HUDEP-2 (cell line): ENCODE data around the gene MECP2.

ENCODE experiments used
- DNase-seq, 76 experiments: peaks; one replicate each; lab custom pipeline; 2025; ENCODE audit not compliant: unreplicated experiment in 76 of 76; lab: John Stamatoyannopoulos, UW

The MECP2 gene

DNA sequence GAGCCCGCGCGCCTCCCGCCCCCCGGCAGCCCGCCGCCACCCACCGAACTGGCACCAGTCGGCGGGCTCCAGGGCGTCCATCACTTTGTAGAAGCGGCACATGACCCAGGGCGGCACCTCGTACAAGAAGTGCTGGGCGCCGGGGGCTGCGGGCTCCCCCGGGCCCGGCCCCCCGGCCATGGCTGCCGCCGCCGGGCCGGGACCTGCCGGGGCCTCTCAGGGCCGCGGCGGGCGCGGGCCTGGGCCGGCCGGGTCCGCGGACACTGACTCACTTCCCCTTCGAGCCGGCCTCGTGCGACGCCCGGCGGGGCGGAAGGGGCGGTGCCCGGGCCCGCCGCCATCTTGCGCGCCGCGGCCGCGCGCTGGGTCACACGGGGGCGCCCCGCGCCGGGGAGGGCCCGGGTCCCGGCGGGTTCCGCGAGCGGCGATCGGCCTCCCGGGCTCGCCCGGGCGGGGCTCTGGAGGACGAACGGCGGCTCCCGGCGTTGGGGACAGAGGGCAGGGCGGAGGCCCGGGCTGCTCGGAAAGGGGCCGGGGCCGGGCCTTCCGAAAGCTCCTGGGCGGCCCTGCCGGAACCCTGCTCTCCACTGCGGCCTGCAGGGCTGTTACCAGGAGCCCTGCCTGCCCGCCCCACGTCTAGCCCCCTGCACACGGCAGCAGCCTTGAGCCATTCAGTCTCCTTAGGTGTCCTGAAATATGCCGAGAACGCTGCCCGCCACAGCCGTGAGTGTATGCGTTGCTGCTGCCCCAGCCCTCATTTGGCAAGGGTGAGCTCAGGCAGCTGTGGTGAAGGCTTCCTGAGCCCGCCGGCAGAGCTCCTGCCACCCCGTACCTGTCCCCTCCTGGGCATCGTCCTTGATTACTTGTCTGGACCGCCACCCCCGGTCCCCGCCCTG lies 77.6 kb downstream of the MECP2 start, which contains the start of gene IRAK1:
TSS of gene IRAK1 (minus strand) at position 270 of the 896 bp plus-strand sequence. CDS start at position 180, 90 bp downstream.
- DNase-seq = peak in 40 of 76 experiments; percentile 1 to 54 (median 29)

DNA sequence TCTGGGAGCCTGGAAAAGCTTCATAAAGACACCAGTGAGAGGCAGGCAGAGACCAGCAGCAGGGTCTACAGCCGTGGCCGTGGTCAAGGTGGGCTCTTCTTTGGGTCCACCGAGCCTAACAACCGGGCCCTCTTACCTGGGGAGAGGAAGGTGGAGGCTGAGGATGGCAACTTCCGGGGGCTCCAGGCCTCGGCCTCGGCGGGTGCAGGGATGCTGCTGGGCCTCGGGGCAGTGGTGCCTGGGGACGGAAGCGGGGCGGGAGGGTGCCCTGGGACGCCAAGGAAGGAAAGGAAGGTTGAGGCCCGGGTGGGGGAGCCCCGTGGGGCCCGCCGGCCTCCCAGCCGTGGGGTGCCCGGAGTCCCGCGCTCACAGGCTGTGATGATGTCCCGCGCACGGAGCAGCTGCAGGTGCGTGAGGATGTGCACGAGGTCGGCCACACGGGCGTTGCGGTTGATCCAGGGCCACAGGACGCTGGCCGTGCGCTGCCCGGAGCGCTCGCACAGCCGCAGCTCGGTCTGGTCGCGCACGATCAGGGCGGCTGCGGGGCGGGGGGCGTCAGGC lies 78.4 kb downstream of the MECP2 start:
- DNase-seq = peak in 3 of 76 experiments; percentile 13 to 33 (median 19)

DNA sequence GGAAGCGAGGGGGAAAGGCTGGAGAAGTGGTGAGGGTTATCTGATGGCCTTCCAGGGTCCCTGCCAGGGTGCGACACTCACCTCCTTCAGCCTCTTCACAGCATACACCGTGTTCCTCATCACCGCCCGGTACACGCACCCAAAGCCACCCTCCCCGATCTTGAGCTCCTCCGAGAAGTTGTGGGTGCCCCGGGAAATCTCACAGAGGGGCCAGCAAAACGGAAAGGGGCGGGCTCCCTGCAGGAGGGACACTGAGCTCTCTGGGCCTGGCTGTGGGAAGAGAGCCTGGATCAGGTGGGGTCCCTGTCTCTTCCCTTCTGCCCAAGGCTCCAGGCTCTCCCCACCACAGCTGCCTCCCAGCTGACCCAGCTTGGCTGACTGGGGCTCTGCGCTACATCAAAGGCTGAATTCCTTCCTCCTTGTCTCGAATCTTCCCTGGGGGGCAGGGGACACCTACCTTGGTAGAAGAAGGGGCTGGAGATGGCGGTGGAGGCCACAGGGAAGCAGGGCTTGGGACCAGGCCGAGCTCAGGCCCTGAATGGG lies 78.9 kb downstream of the MECP2 start:
- peak in 4 of 76 experiments; percentile 6 to 33 (median 14) for DNase-seq

DNA sequence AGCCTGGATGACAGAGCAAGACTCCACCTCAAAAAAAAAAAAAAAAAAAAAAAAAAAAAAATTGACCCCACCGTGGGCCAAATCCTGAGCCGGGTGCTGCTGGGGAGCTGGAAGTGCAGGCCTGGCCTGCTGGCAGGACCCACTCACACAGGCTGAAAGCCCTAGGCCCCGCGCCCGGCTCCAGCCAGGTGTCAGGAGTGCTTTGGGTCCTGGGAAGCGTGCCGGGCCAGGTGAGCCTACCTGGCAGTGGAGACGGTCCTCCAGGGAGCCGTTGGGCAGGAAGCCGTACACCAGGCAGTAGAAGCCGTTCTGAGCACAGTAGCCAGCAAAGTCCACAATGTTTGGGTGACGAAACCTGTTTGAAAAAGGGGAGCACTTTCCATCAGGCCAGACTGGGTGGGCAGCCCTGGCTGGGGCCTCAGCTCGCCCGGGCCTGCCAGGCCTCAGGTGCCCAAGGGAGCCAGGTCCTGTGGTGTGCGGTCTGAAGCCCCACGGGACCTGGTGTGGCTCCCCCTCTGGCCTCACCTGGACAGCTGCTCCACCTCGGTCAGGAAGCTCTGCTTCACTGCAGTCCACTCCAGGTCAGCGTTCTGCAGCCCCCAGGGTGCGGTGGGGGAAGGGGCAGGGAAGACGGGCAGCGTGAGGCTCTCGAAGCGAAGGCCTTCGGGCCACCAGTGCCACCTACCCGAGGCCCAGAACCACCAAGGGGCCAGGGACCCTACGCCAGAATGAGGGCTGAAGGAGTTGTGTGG lies 79.6 kb downstream of the MECP2 start:
- DNase-seq = no peak

GRCh38 chrX:154016366-154017076 lies 81.0 kb downstream of the MECP2 start:
- no peak for DNase-seq

DNA sequence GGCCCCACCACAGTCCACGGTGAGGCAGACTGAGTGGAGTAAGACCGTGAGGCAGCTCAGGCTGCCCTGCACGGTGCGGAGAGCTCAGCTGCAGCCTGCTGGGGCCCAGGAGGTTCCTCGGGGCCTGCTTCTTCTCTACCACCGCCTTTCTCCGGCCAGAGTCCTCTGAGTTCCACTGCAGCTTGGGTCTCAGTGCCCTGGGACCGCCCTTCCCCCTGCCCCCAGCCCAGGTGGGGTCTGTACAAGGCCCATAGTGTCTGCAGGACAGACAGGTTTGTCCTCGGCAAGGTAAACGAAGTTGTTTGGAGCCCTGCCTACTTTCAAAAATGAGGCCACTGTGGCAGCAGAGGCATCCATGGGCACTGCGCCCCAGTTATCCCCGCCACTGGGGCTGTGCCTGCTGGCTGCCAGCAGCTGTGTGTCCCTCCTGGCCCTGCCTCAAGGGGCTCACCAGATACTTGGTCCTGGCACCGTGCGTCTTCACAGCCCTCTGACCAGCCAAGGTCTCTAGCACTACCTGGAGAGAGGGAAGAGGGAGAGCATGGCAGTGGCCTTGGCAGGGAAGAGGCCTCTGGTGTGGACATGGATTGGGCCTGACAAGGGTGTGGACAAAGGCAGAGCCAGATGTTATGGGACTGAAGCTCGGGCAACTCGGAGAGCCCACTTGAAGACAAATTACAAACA lies 81.8 kb downstream of the MECP2 start:
- no peak for DNase-seq

DNA sequence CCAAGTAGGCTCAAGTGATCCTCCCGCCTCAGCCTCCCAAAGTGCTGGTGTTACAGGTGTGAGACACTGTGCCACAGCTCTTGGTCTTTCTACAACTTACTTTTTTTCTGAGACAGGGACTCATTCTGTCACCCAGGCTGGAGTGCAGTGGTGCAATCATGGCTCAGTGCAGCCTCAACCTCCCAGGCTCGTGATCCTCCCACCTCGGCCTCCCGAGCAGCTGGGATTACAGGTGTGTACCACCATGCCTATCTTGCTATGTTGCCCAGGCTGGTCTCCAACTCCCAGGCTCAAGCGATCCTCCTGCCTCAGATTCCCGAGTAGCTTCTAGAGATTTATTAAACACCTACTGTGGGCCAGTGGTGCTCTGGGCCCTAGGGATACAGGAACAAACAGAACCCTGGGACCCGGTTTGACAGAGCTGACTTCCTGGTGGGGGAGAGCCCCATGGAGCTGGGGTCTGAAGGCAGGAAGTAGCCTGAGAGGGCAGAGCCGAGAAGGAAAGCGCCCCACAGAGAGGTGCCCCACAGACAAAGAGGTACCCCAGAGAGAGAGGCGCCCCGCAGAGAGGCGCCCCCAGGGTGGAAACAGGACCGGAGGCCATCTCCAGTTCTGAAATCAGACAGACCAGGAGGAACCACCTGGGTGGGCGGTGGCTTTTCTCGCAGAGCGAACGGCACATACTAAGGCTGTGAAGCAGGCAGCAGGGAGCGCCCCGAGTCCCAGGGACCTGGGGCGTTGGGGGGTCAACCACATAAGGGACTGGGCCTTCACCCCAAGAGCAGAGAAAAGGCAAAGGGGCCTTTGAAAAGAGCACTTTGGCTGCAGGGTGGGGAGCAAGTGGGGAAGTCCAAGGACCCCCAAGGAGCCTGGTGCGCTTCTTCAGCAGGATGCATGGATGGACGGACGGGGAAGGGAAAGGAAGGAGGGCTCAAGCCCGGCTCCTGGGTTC lies 82.8 kb downstream of the MECP2 start:
- no peak for DNase-seq

DNA sequence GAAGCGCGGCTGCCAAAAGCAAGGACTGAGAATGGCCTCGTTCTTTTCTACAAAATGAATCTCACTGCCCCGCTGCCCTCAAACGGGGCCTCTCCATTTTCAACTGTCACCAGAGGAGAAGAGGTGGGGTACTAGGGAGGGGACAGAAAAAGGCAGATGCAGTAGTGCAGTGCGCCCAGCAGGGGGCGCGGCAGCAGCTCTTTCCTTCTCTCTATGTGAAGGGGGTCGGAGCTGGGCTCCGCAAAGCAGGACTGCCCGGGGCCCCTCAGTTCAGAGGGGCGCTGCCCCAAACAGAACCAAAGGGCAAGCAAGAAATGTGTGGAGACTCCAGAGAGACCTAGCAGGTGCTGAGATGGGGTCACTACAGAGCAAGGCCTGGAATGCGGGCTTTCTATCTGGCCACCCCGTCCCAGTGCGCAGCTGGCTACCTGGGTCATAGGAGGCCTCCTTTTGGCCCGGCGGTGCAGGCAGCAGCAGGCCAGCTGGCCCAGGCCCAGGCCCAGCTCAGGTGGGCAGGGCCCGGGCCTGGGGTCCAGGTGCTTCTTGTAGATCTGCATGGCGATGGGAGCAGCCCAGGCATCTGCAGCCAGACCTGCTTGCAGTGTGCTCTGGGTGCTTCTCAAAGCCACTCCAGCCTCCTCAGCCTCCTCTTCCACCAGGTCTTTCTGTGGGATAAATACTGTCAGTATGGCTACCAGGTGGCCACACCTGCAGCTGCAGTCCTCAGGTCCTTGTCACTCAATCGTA lies 83.7 kb downstream of the MECP2 start:
- peak in 15 of 76 experiments; percentile 1 to 24 (median 13) for DNase-seq

- DNase-seq = no peak
These were observed 84.5 kb downstream of the MECP2 start for GRCh38 chrX:154013001-154013421.

GRCh38 chrX:154012336-154012991 lies 85.1 kb downstream of the MECP2 start:
- DNase-seq = no peak

DNA sequence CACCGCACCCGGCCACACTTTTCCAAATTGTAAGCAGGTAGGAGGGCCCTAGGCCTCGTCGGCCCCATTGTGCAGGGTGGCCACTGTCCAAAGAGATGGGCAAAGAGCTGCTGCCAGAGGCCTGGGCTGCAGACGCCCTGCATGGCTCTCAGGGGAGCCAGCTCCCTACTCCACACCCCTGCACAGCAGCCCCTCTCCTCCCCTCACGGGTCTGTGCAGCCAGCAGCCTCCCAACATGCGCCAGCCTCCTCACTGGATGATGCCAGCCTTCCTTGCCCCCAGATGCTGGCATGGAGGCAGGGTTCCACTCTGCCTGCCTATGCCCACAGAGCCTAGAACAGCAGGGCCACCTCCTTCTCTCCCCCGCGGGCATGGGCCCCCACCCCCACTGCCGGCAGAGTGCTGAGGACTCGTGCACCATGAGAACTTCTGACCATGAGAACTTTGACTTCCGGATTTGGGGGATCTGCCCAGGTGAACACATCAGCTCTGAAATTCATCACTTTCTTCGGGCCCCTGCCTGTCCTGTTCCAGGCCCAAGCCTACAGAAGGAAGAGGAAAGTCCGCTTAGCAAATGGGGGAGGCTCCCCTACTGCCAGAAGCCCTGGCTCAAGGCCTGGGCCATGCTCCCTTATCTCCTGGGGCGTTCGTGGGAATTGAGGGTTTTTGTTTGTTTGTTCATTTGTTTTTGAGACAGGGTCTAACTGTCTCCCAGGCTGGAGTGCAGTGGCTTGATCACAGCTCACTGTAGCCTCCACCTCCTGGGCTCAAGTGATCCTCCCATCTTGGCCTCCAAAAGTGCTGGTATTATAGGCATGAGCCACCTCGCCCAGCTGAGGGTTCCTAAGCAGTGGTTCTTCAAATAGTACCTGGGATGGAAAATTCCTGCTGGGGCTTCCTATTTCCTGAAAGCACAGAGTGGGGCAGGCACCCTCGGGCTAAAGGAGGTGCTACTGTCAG lies 85.9 kb downstream of the MECP2 start:
- DNase-seq = no peak

- no peak for DNase-seq
These were observed 87.0 kb downstream of the MECP2 start for GRCh38 chrX:154010330-154011087.

DNA sequence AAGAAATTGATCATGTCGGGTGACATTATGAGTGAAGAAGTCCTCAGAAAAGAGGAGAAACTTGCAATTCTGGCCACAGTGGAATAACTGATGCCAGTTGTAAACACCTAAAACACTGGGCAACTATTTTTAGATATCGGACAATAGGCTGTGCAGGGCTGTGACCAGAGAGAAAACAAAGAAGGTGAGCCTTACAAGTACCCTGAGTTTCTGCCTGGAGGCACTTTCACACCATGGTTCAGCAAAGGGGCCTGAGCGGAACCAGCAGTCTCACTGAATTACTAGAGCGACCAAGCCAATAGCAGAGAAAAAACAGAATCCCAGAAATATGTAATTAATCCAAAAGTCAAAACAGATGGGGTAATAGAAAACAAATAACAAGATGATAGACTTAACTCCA lies 89.0 kb downstream of the MECP2 start:
- no peak for DNase-seq

DNA sequence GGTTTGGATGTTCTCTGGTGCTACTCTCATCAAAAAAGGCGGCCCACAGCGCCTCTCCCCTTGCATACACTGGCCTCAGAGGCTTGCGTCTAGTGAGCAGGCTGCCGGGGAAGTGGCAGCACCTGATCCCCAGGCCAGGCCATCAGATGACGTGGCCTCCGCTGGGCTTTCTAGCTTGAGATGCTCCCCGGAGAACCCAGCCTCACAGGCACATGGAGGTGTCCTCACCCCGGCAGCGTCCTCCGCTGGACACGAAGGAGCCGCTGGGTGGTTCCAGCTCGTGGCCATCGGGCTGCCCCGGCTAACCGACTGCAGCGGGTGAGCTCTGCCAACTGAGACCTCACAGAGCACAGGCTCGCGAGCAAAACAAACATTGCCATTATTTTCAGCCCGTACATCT lies 90.6 kb downstream of the MECP2 start:
- no peak for DNase-seq

DNA sequence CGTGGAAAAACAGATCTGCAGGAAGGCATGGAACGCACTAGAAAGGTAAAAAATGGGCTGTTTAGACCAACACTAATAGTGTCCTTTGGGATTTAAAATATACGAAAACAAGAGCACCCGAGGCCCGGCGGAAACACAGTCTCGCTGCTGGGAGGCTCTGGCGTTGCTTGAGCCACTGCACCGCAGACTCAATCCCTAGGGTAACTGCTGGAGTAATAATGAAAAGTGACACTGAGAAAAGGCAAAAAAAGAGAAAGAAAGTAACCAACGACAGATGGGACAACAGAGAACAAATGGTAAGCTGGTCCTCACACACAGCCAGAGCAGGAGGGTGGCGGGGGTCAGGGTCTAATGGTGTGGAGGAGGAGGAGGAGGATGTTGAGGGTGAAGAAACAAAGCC lies 93.2 kb downstream of the MECP2 start:
- no peak for DNase-seq
